Measurements from ENCODE around the gene TBCD.
"Not testable (repeated sequence)": the region's sequence is repeated elsewhere in the genome, so short reads cannot be mapped to it uniquely, and the experiment has no call there.

The TBCD gene

GRCh38 chr17:82756166-82756565 lies 4.3 kb downstream of the TBCD start:
- 0 out of 2 replicates have a peak overlapping the region, but pooled peaks have one; percentile 9 for H3K27ac ChIP-seq
- TF ChIP-seq CTCF (conservative IDR thresholded peaks at IDR 0.05), result no peak
- TF ChIP-seq ZFX (IDR thresholded peaks at IDR 0.05), result no peak

GRCh38 chr17:82765371-82765770 lies 13.5 kb downstream of the TBCD start:
- no peak for TF ChIP-seq CTCF (conservative IDR thresholded peaks at IDR 0.05)
- TF ChIP-seq ZFX (IDR thresholded peaks at IDR 0.05), result no peak
- H3K27ac ChIP-seq, result no peak overlapping the region

GRCh38 chr17:82767041-82767754 lies 15.3 kb downstream of the TBCD start:
- H3K27ac ChIP-seq, result no peak overlapping the region
- peak; percentile 86 for TF ChIP-seq CTCF (conservative IDR thresholded peaks at IDR 0.05)
- no peak for TF ChIP-seq ZFX (IDR thresholded peaks at IDR 0.05)

- H3K27ac ChIP-seq, result no peak overlapping the region
- TF ChIP-seq CTCF (conservative IDR thresholded peaks at IDR 0.05) (no peak), ZFX (IDR thresholded peaks at IDR 0.05) (no peak)
Measured at GRCh38 chr17:82769041-82769440, 17.2 kb downstream of the TBCD start.

GRCh38 chr17:82772026-82772425 lies 20.2 kb downstream of the TBCD start:
- peak overlapping the region; percentile 35 for H3K27ac ChIP-seq

GRCh38 chr17:82774456-82774855 lies 22.6 kb downstream of the TBCD start:
- H3K27ac ChIP-seq, result not testable (repeated sequence)

More at GRCh38 chr17:82772026-82772425, 20.2 kb downstream of the TBCD start:
- no peak for TF ChIP-seq ZFX (IDR thresholded peaks at IDR 0.05)
- no peak for TF ChIP-seq CTCF (conservative IDR thresholded peaks at IDR 0.05)

- no peak overlapping the region for H3K27ac ChIP-seq
- TF ChIP-seq ZFX (IDR thresholded peaks at IDR 0.05) (no peak), CTCF (conservative IDR thresholded peaks at IDR 0.05) (peak; percentile 98)
Measured at GRCh38 chr17:82775001-82775823, 23.3 kb downstream of the TBCD start.

Measured in C4-2B (cell line).